A549 (cell line): Measurements from ENCODE around the gene EFNA5. TPM values are rescaled to one million over a fixed set of nuclear protein-coding genes. Genes with fewer than 3 reads are reported as not detected.

Experiments used
- ATAC-seq, 2 experiments: fragments of 200-7000 bp in 1 of 2; fragments of >200 bp in 1 of 2; cut with Nextera tagmentation in 1 of 2; cut with Tn5 transposase in 1 of 2; 3 replicates each; pipeline versions ENCODE4 v1.8.0 to v1.9.1; 2018 to 2020; ENCODE audit warnings: mild to moderate bottlenecking in 1 of 2, moderate library complexity in 1 of 2
- CTCF ChIA-PET: fragments of 300-600 bp; sonication (Branson Sonifier 250); formaldehyde crosslinking; extraction: SDS; loops from one replicate; lab custom pipeline; 2021; ENCODE audit warnings: antibody characterized with exemption, inconsistent platforms; lab: Yijun Ruan, JAX
- POLR2A ChIA-PET: fragments of 350-600 bp; formaldehyde crosslinking; extraction: SDS; loops from one replicate; lab custom pipeline; 2021; ENCODE audit warnings: antibody characterized with exemption, inconsistent platforms; lab: Yijun Ruan, JAX
- DNase-seq, 2 experiments: peaks; one replicate each; pipeline versions ENCODE4 v3.0.0 to v3.0.0-alpha.2; 2011 to 2016; ENCODE audit warnings: low read depth in 1 of 2, low spot score in 1 of 2
- FAIRE-seq: peaks from 2 replicates; lab custom pipeline; 2011; peaks lifted over from hg19 to GRCh38; lab: Jason Lieb, UNC
- H3K27ac ChIP-seq, 2 experiments: fragments of >200 bp; sonication (Bioruptor Twin); formaldehyde crosslinking; 3 replicates each; pipeline ENCODE4 v1.5.1; 2016 to 2017
- H3K4me1 ChIP-seq: fragments of >200 bp; sonication (Bioruptor Twin); formaldehyde crosslinking; 3 replicates; pipeline ENCODE4 v1.6.1; 2016
- H3K4me2 ChIP-seq: fragments of >200 bp; sonication (Bioruptor Twin); formaldehyde crosslinking; 3 replicates; pipeline ENCODE4 v1.6.1; 2016
- H3K4me3 ChIP-seq: fragments of >200 bp; sonication (Bioruptor Twin); formaldehyde crosslinking; 3 replicates; pipeline ENCODE4 v1.5.1; 2016
- H3K9me3 ChIP-seq: fragments of >200 bp; sonication (Bioruptor Twin); formaldehyde crosslinking; 3 replicates; pipeline ENCODE4 v1.6.1; 2016
- ATOH8 ChIP-seq: fragments of 250-450 bp; sonication (Bioruptor Pico); IDR thresholded peaks from 2 replicates; pipeline ENCODE4 v1.5.0; 2020; ENCODE audit warnings: low read depth, mild to moderate bottlenecking, moderate library complexity
- CHD4 ChIP-seq: fragments of 200-600 bp; sonication (generic); IDR thresholded peaks from 2 replicates; pipeline ENCODE4 v1.6.1; 2016; ENCODE audit warnings: antibody characterized with exemption, mild to moderate bottlenecking, borderline replicate concordance
- CTCF ChIP-seq: fragments of >200 bp; sonication (Bioruptor Twin); formaldehyde crosslinking; IDR thresholded peaks from 3 replicates; pipeline ENCODE4 v1.5.1; 2016
- EHF ChIP-seq: fragments of 250-450 bp; sonication (Bioruptor Pico); IDR thresholded peaks from 2 replicates; pipeline ENCODE4 v1.5.0; 2020; ENCODE audit warnings: mild to moderate bottlenecking
- ELK1 ChIP-seq: fragments of 150-350 bp; IDR thresholded peaks from 2 replicates; pipeline ENCODE4 v1.6.1; 2014; ENCODE audit warnings: low read depth, mild to moderate bottlenecking, low read length
- ESRRA ChIP-seq: fragments of 150-350 bp; IDR thresholded peaks from 2 replicates; pipeline ENCODE4 v1.6.1; 2014; ENCODE audit warnings: mild to moderate bottlenecking, low read length, borderline replicate concordance
- HDAC2 ChIP-seq: fragments of 200-600 bp; sonication (generic); IDR thresholded peaks from 2 replicates; pipeline ENCODE4 v1.6.1; 2016
- HES2 ChIP-seq: fragments of >200 bp; sonication (Bioruptor Twin); formaldehyde crosslinking; IDR thresholded peaks from 2 replicates; pipeline ENCODE4 v1.6.1; 2016
- HEYL ChIP-seq: fragments of 250-450 bp; sonication (Bioruptor Pico); IDR thresholded peaks from 2 replicates; pipeline ENCODE4 v1.8.0; 2021; ENCODE audit warnings: mild to moderate bottlenecking, moderate library complexity
- HMGXB4 ChIP-seq: fragments of 250-450 bp; sonication (Bioruptor Pico); IDR thresholded peaks from 2 replicates; pipeline ENCODE4 v1.5.0; 2021; ENCODE audit warnings: mild to moderate bottlenecking, moderate library complexity, borderline replicate concordance
- HOXA7 ChIP-seq: fragments of 250-450 bp; sonication (Bioruptor Pico); IDR thresholded peaks from 2 replicates; pipeline ENCODE4 v1.5.0; 2020; ENCODE audit warnings: mild to moderate bottlenecking, moderate library complexity
- HOXB5 ChIP-seq: fragments of 250-450 bp; sonication (Bioruptor Pico); IDR thresholded peaks from 2 replicates; pipeline ENCODE4 v1.5.0; 2020; ENCODE audit warnings: mild to moderate bottlenecking, moderate library complexity
- JUN ChIP-seq, 2 experiments: fragments of >200 bp; sonication (Bioruptor Twin); formaldehyde crosslinking; IDR thresholded peaks; 2 replicates in 1 of 2; 3 replicates in 1 of 2; pipeline ENCODE4 v1.6.1; 2016 to 2017
- JUNB ChIP-seq: fragments of >200 bp; sonication (Bioruptor Twin); formaldehyde crosslinking; IDR thresholded peaks from 2 replicates; pipeline ENCODE4 v1.6.1; 2016
- KDM5A ChIP-seq: fragments of 200-600 bp; sonication (generic); IDR thresholded peaks from 2 replicates; pipeline ENCODE4 v1.6.1; 2016; ENCODE audit warnings: antibody characterized with exemption, mild to moderate bottlenecking
- MAFK ChIP-seq: fragments of 450-650 bp; IDR thresholded peaks from 2 replicates; pipeline ENCODE4 v1.6.1; 2014; ENCODE audit not compliant: partially characterized antibody
- RARB ChIP-seq: fragments of 250-450 bp; sonication (Bioruptor Pico); IDR thresholded peaks from 2 replicates; pipeline ENCODE4 v1.8.0; 2021; ENCODE audit warnings: mild to moderate bottlenecking, moderate library complexity
- RNF2 ChIP-seq: fragments of 200-600 bp; sonication (generic); IDR thresholded peaks from 2 replicates; pipeline ENCODE4 v1.6.1; 2016; ENCODE audit warnings: low read depth, mild to moderate bottlenecking, antibody characterized with exemption, moderate library complexity, borderline replicate concordance
- TFCP2L1 ChIP-seq: fragments of 250-450 bp; sonication (Bioruptor Pico); IDR thresholded peaks from 2 replicates; pipeline ENCODE4 v1.5.0; 2021; ENCODE audit warnings: mild to moderate bottlenecking
- USF2 ChIP-seq: fragments of 450-650 bp; IDR thresholded peaks from 2 replicates; pipeline ENCODE4 v1.6.1; 2014; ENCODE audit warnings: antibody characterized with exemption
- ZFP36 ChIP-seq: fragments of 450-650 bp; IDR thresholded peaks from 2 replicates; pipeline ENCODE4 v1.6.1; 2014; ENCODE audit warnings: borderline replicate concordance; ENCODE audit not compliant: partially characterized antibody
- ZNF302 ChIP-seq: fragments of 250-450 bp; sonication (Bioruptor Pico); IDR thresholded peaks from 2 replicates; pipeline ENCODE4 v1.9.0; 2021; ENCODE audit warnings: inconsistent platforms, mild to moderate bottlenecking, moderate library complexity
- ZSCAN20 ChIP-seq: fragments of 250-450 bp; sonication (Bioruptor Pico); IDR thresholded peaks from 2 replicates; pipeline ENCODE4 v1.8.0; 2022; ENCODE audit warnings: mild to moderate bottlenecking, moderate library complexity
- WGBS: methylation state at CpG from one replicate; pipeline ENCODE4 v1.1.6; 2017; ENCODE audit errors: missing lambda C conversion rate; 5-methylcytosine and 5-hydroxymethylcytosine counted together
- polyA plus RNA-seq, 4 experiments: library from polyadenylated mRNA; depleted of rRNA in 3 of 4; stranded (reverse); fragments of >200 nt; fragmentation: RNase III in 1 of 4; extraction: RNeasy Plus Mini Kit Qiagen cat#74134 plus additional on column Dnase treatment in 1 of 4; gene quantifications; 2 replicates in 3 of 4; 3 replicates in 1 of 4; pipeline ENCODE4 v1.2.3, GENCODE V29; 2011 to 2017
- TF ChIP-seq, protein P1 (sequence below): fragments of >200 bp; sonication (Bioruptor Twin); formaldehyde crosslinking; IDR thresholded peaks from 3 replicates; pipeline ENCODE4 v1.6.1; 2016
- TF ChIP-seq, protein P2 (sequence below): IDR thresholded peaks from 2 replicates; pipeline ENCODE4 v1.6.1; 2012; ENCODE audit warnings: low read depth, borderline replicate concordance

Gene EFNA5
- polyA plus RNA-seq, 2 of the 4 experiments (the other 2 are of a cell fraction) = 8.5 to 20.7 TPM

- Histone ChIP-seq H3K9me3 (no peaks in the 10 kb centered on the region), H3K4me2 (no peak overlapping the region), H3K4me1 (peaks cover 16% of the 10 kb centered on the region), H3K27ac (peak overlapping the region in 1 of 2 experiments; percentile 30; a peak in 1 of 6 replicates), H3K4me3 (no peak overlapping the region)
- no peak for ATAC-seq
- ChIA-PET POLR2A (no interaction called here), CTCF (no interaction called here)
- FAIRE-seq = no peak
- TF ChIP-seq ZSCAN20 (CRISPR knock-in tag) = no peak
- peak; percentile 66 for TF ChIP-seq USF2
- TF ChIP-seq, protein P1, sequence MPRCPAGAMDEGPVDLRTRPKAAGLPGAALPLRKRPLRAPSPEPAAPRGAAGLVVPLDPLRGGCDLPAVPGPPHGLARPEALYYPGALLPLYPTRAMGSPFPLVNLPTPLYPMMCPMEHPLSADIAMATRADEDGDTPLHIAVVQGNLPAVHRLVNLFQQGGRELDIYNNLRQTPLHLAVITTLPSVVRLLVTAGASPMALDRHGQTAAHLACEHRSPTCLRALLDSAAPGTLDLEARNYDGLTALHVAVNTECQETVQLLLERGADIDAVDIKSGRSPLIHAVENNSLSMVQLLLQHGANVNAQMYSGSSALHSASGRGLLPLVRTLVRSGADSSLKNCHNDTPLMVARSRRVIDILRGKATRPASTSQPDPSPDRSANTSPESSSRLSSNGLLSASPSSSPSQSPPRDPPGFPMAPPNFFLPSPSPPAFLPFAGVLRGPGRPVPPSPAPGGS = no peak
- no peak for TF ChIP-seq TFCP2L1
- TF ChIP-seq RARB (CRISPR knock-in tag) = no peak
- TF ChIP-seq JUNB = no peak
- TF ChIP-seq ZFP36 = no peak
- TF ChIP-seq MAFK = peak; percentile 79
- no peak for DNase-seq
- WGBS = 88% methylated on average over 1 of the region's 1 CpG
Measured at GRCh38 chr5:107369622-107370021, 301.1 kb downstream of the EFNA5 start.

- no peak overlapping the region for H3K4me2 ChIP-seq
- ATAC-seq = no peak
- no peaks in the 10 kb centered on the region for H3K9me3 ChIP-seq
- ChIA-PET POLR2A (no interaction called here), CTCF (no interaction called here)
- H3K4me3 ChIP-seq = no peak overlapping the region
- no peak overlapping the region for H3K27ac ChIP-seq
- peaks cover 16% of the 10 kb centered on the region for H3K4me1 ChIP-seq
- FAIRE-seq = no peak
- no peak for DNase-seq
- WGBS = 93% methylated on average over 7 of the region's 7 CpGs
- TF ChIP-seq HMGXB4 (CRISPR knock-in tag) = no peak
- TF ChIP-seq HOXB5 (CRISPR knock-in tag) = no peak
- no peak for TF ChIP-seq CHD4
- no peak for TF ChIP-seq ELK1
- TF ChIP-seq TFCP2L1 = no peak
- TF ChIP-seq EHF (CRISPR knock-in tag) = no peak
- no peak for TF ChIP-seq ESRRA
- TF ChIP-seq JUN (IDR thresholded peaks at IDR 0.05) = no peak
- TF ChIP-seq RNF2 = no peak
- no peak for TF ChIP-seq JUNB
- no peak for TF ChIP-seq KDM5A
- no peak for TF ChIP-seq HDAC2
- TF ChIP-seq, protein P2, sequence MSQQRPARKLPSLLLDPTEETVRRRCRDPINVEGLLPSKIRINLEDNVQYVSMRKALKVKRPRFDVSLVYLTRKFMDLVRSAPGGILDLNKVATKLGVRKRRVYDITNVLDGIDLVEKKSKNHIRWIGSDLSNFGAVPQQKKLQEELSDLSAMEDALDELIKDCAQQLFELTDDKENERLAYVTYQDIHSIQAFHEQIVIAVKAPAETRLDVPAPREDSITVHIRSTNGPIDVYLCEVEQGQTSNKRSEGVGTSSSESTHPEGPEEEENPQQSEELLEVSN = no peak
- TF ChIP-seq HOXA7 (CRISPR knock-in tag) = no peak
- no peak for TF ChIP-seq ATOH8 (CRISPR knock-in tag)
- no peak for TF ChIP-seq HEYL (CRISPR knock-in tag)
- no peak for TF ChIP-seq CTCF
- no peak for TF ChIP-seq ZNF302 (CRISPR knock-in tag)
- no peak for TF ChIP-seq HES2
Measured at GRCh38 chr5:107368615-107369014, 302.1 kb downstream of the EFNA5 start.
